Testis (tissue), 2 donors: ENCODE measurements around the gene RSBN1L.

Experiments used
- POLR2A ChIP-seq: fragments of 450-650 bp; IDR thresholded peaks from one replicate; pipeline ENCODE4 v1.6.1; 2017; ENCODE audit warnings: antibody characterized with exemption, mild to moderate bottlenecking, moderate library complexity
- TF ChIP-seq, protein P1 (sequence below), 3 experiments: fragments of 450-650 bp in 2 of 3; fragments of 200-600 bp in 1 of 3; sonication (generic) in 1 of 3; IDR thresholded peaks; one replicate each; pipeline ENCODE4 v1.5.1; 2016 to 2019; ENCODE audit warnings: antibody characterized with exemption in 3 of 3, mild to moderate bottlenecking in 2 of 3, moderate library complexity in 1 of 3

DNA sequence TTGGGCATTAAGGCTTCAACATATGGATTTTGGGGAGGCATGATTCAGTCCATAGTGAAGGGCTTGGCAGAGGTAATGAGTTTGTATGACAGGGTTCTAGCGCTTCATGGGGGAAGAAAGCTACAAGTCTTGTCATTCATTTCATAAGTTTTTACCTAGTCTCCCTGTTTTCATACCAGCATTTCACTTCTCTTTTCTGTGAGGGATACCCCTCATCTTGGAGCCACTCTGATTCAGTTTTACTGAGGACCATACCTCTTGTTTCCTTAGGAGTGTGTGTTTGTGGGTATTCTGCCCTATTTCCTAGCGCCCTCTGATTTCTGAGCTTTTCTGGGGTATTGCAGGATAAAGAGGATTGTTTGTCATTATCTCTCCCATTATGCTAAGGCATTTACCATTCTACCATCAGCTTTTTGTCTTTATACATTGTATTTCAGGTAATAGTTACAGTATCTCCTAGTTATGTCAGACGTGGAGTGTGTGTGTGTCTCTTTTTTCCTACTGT is 6.8 kb downstream of the RSBN1L start:
- TF ChIP-seq, protein P1, sequence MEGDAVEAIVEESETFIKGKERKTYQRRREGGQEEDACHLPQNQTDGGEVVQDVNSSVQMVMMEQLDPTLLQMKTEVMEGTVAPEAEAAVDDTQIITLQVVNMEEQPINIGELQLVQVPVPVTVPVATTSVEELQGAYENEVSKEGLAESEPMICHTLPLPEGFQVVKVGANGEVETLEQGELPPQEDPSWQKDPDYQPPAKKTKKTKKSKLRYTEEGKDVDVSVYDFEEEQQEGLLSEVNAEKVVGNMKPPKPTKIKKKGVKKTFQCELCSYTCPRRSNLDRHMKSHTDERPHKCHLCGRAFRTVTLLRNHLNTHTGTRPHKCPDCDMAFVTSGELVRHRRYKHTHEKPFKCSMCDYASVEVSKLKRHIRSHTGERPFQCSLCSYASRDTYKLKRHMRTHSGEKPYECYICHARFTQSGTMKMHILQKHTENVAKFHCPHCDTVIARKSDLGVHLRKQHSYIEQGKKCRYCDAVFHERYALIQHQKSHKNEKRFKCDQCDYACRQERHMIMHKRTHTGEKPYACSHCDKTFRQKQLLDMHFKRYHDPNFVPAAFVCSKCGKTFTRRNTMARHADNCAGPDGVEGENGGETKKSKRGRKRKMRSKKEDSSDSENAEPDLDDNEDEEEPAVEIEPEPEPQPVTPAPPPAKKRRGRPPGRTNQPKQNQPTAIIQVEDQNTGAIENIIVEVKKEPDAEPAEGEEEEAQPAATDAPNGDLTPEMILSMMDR (IDR thresholded peaks at IDR 0.05): no peak
- TF ChIP-seq POLR2A: no peak
